HCT116 (cell line): ENCODE data around the gene TEDC2. TPM values are rescaled to one million over a fixed set of nuclear protein-coding genes. Genes with fewer than 3 reads are reported as not detected.

Experiments
- ATAC-seq: fragments of 200-7000 bp; cut with Tn5 transposase; 2 replicates; pipeline ENCODE4 v1.9.1; 2020; ENCODE audit warnings: mild to moderate bottlenecking, moderate library complexity
- BruUV-seq: library from RNA; stranded (reverse); fragments of 400-500 nt; replicated peaks from 2 replicates; lab custom pipeline; 2021; lab: Mats Ljungman, UMichigan
- CTCF ChIA-PET: fragments of 300-600 bp; sonication (Branson Sonifier 250); formaldehyde crosslinking; loops from one replicate; lab custom pipeline; 2021; ENCODE audit warnings: antibody characterized with exemption; lab: Charles Lee
- POLR2A ChIA-PET: fragments of 300-600, 350-600 bp; sonication (Branson Sonifier 250); formaldehyde crosslinking; loops from one replicate; lab custom pipeline; 2021; ENCODE audit warnings: antibody characterized with exemption; lab: Charles Lee
- RAD21 ChIA-PET, 2 experiments: fragments of 300-600 bp; sonication (Branson Sonifier 250); formaldehyde crosslinking; loops; one replicate each; lab custom pipeline; 2023; ENCODE audit warnings: low total read pairs in 2 of 2; ENCODE audit not compliant: uncharacterized antibody in 2 of 2, unreplicated experiment in 2 of 2, low non-redundant PET in 1 of 2; lab: Charles Lee
- DNase-seq: peaks from one replicate; pipeline ENCODE4 v3.0.0-alpha.2; 2010; ENCODE audit warnings: low read depth, low spot score
- H2AFZ ChIP-seq: fragments of 200-600 bp; shearing (Covaris generic), sonication (generic); 2 replicates; pipeline ENCODE4 v1.6.1; 2017; ENCODE audit warnings: low read depth, mixed run types, mixed read lengths, antibody characterized with exemption, low read length; ENCODE audit not compliant: poor library complexity, severe bottlenecking
- H3K27ac ChIP-seq: 2 replicates; pipeline ENCODE4 v1.5.1; 2012; ENCODE audit warnings: low read depth, low read length
- H3K27me3 ChIP-seq: fragments of 200-600 bp; sonication (generic); 2 replicates; pipeline ENCODE4 v1.6.1; 2016; ENCODE audit warnings: mixed run types, low read length, mixed read lengths; ENCODE audit not compliant: insufficient read depth
- H3K36me3 ChIP-seq, 2 experiments: fragments of 200-500 bp in 1 of 2; fragments of 200-600 bp in 1 of 2; sonication (Bioruptor generic) in 1 of 2; sonication (generic) in 1 of 2; 2 replicates each; pipeline versions ENCODE4 v1.5.1 to v1.6.1; 2014 to 2016; ENCODE audit warnings: low read length in 2 of 2, inconsistent platforms in 1 of 2, mixed read lengths in 1 of 2, mixed run types in 1 of 2; ENCODE audit not compliant: insufficient read depth in 2 of 2, control insufficient read depth in 1 of 2
- H3K4me1 ChIP-seq, 2 experiments: fragments of 200-600 bp in 1 of 2; sonication (generic) in 1 of 2; 2 replicates each; pipeline versions ENCODE4 v1.5.1 to v1.6.1; 2012 to 2017; ENCODE audit warnings: low read length in 2 of 2, inconsistent platforms in 1 of 2, mild to moderate bottlenecking in 1 of 2, mixed read lengths in 1 of 2, mixed run types in 1 of 2, moderate library complexity in 1 of 2; ENCODE audit not compliant: insufficient read depth in 2 of 2, control insufficient read depth in 1 of 2
- H3K4me2 ChIP-seq: fragments of 200-600 bp; sonication (generic); 2 replicates; pipeline ENCODE4 v1.6.1; 2017; ENCODE audit warnings: mixed run types, low read length, mixed read lengths
- H3K4me3 ChIP-seq, 2 experiments: fragments of 200-600 bp in 1 of 2; sonication (generic) in 1 of 2; replicated peaks in 1 of 2; 2 replicates each; pipeline ENCODE4 v1.5.1; 2011 to 2016; ENCODE audit warnings: low read length in 2 of 2, control low read depth in 1 of 2, low read depth in 1 of 2, mild to moderate bottlenecking in 1 of 2, mixed read lengths in 1 of 2, mixed run types in 1 of 2
- H3K79me2 ChIP-seq: fragments of 200-600 bp; sonication (generic); 2 replicates; pipeline ENCODE4 v1.6.1; 2017; ENCODE audit warnings: mild to moderate bottlenecking, mixed run types, low read length, moderate library complexity, mixed read lengths; ENCODE audit not compliant: insufficient read depth
- H3K9ac ChIP-seq: fragments of 200-600 bp; sonication (generic); 2 replicates; pipeline ENCODE4 v1.6.1; 2016; ENCODE audit warnings: low read length, mixed read lengths
- H3K9me2 ChIP-seq: fragments of 200-600 bp; sonication (generic), shearing (Covaris generic); 2 replicates; pipeline ENCODE4 v1.6.1; 2017; ENCODE audit warnings: mixed run types, mild to moderate bottlenecking, moderate library complexity; ENCODE audit not compliant: insufficient read depth
- H3K9me3 ChIP-seq, 2 experiments: fragments of 200-500 bp in 1 of 2; fragments of 200-600 bp in 1 of 2; sonication (Bioruptor generic) in 1 of 2; sonication (generic) in 1 of 2; 2 replicates each; pipeline ENCODE4 v1.6.1; 2014 to 2017; ENCODE audit warnings: low read length in 2 of 2, mixed read lengths in 2 of 2, inconsistent platforms in 1 of 2, low read depth in 1 of 2, mild to moderate bottlenecking in 1 of 2, mixed run types in 1 of 2, moderate library complexity in 1 of 2; ENCODE audit not compliant: control insufficient read depth in 1 of 2, insufficient read depth in 1 of 2
- H4K20me1 ChIP-seq: fragments of 200-600 bp; sonication (generic), shearing (Covaris generic); 2 replicates; pipeline ENCODE4 v1.6.1; 2017; ENCODE audit warnings: mixed run types, mild to moderate bottlenecking, moderate library complexity; ENCODE audit not compliant: insufficient read depth
- EGR1 ChIP-seq: IDR thresholded peaks from 2 replicates; pipeline ENCODE4 v1.6.1; 2012; ENCODE audit warnings: low read depth
- ELF1 ChIP-seq: IDR thresholded peaks from 2 replicates; pipeline ENCODE4 v1.6.1; 2012; ENCODE audit warnings: low read depth, borderline replicate concordance
- EZH2 ChIP-seq: fragments of 200-600 bp; sonication (generic); IDR thresholded peaks from 2 replicates; pipeline ENCODE4 v1.6.1; 2017; ENCODE audit warnings: antibody characterized with exemption, mixed run types
- EZH2phosphoT487 ChIP-seq: fragments of 200-600 bp; IDR thresholded peaks from 2 replicates; pipeline ENCODE4 v1.6.1; 2018; ENCODE audit warnings: antibody characterized with exemption, borderline replicate concordance
- FOSL1 ChIP-seq: IDR thresholded peaks from 2 replicates; pipeline ENCODE4 v1.6.1; 2012; ENCODE audit warnings: low read depth
- JUND ChIP-seq: IDR thresholded peaks from 2 replicates; pipeline ENCODE4 v1.6.1; 2012
- POLR2A ChIP-seq: IDR thresholded peaks from 2 replicates; pipeline ENCODE4 v1.7.0; 2011; ENCODE audit warnings: borderline replicate concordance; ENCODE audit not compliant: insufficient read depth, insufficient read length; ENCODE audit errors: extremely low read depth
- POLR2AphosphoS5 ChIP-seq: IDR thresholded peaks from 2 replicates; pipeline ENCODE4 v1.6.1; 2011; ENCODE audit warnings: mild to moderate bottlenecking, low read depth, low read length, moderate library complexity
- RAD21 ChIP-seq: IDR thresholded peaks from 2 replicates; pipeline ENCODE4 v1.6.1; 2012; ENCODE audit warnings: low read depth, mild to moderate bottlenecking
- SIN3A ChIP-seq: IDR thresholded peaks from 2 replicates; pipeline ENCODE4 v1.6.1; 2012; ENCODE audit warnings: low read depth
- SRF ChIP-seq: IDR thresholded peaks from 2 replicates; pipeline ENCODE4 v1.6.1; 2012; ENCODE audit warnings: low read depth
- TCF7L2 ChIP-seq: IDR thresholded peaks from 2 replicates; pipeline ENCODE4 v1.7.0; 2011; ENCODE audit warnings: borderline replicate concordance, inconsistent platforms; ENCODE audit not compliant: insufficient read depth, insufficient read length; ENCODE audit errors: extremely low read depth
- YY1 ChIP-seq: IDR thresholded peaks from 2 replicates; pipeline ENCODE4 v1.6.1; 2011; ENCODE audit warnings: low read length, low read depth, moderate library complexity, mild to moderate bottlenecking; ENCODE audit not compliant: insufficient replicate concordance; ENCODE audit errors: extremely low read depth
- ZFX ChIP-seq: fragments of 450-650 bp; IDR thresholded peaks from 2 replicates; pipeline ENCODE4 v1.6.1; 2017
- intact Hi-C: fragments of 100-400 bp; cut with micrococcal nuclease; formaldehyde crosslinking; loops from 2 replicates; pipeline ENCODE4 v1.10.0; 2022
- total RNA-seq: library from RNA; stranded (reverse); gene quantifications from one replicate; pipeline ENCODE4 v1.2.1, GENCODE V29; 2021; ENCODE audit not compliant: unreplicated experiment
- TF ChIP-seq, protein P1 (sequence below): IDR thresholded peaks from 2 replicates; pipeline ENCODE4 v1.6.1; 2011; ENCODE audit warnings: mild to moderate bottlenecking, low read length, moderate library complexity; ENCODE audit not compliant: insufficient replicate concordance; ENCODE audit errors: extremely low read depth
- TF ChIP-seq, protein P2 (sequence below): IDR thresholded peaks from 2 replicates; pipeline ENCODE4 v1.6.1; 2012
- TF ChIP-seq, protein P3 (sequence below): IDR thresholded peaks from 2 replicates; pipeline ENCODE4 v1.6.1; 2012; ENCODE audit warnings: low read depth
- TF ChIP-seq, protein P4 (sequence below), 3 experiments: fragments of 200-600 bp in 1 of 3; sonication (generic) in 1 of 3; IDR thresholded peaks in 2 of 3; conservative IDR thresholded peaks in 1 of 3; 2 replicates each; pipeline ENCODE4 v1.5.1; 2012 to 2017; ENCODE audit warnings: low read depth in 2 of 3, low read length in 2 of 3, antibody characterized with exemption in 1 of 3, borderline replicate concordance in 1 of 3, control low read depth in 1 of 3, mild to moderate bottlenecking in 1 of 3, mixed read lengths in 1 of 3, mixed run types in 1 of 3, moderate library complexity in 1 of 3; ENCODE audit not compliant: insufficient read depth in 1 of 3
- TF ChIP-seq, protein P5 (sequence below): IDR thresholded peaks from 2 replicates; pipeline ENCODE4 v1.6.1; 2012

Gene TEDC2
- total RNA-seq, 1 experiment from 2014 or later: 26.5 TPM

DNA sequence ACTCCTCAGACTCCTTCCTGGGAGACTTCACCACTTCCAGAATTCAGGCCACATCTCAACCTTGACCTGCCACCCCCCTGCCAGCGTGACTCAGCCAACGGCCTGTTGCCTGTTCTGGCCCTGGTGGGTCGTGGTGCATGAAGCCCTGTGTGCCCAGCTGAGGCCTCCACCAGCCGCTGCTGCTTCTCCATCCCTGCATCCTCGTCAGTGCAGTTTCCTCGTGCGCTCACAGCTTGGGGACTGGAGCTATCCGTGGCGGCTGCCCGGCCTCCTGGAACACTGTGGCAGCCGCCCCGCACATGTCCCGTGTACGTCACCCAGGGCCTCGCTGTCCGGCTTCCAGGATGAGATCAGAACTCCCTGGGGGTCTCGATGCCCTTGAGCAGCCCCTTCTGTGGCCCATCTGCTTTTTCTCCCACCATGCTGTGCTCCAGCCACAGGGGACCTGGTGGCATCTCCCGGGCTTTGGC, 8.0 kb upstream of the TEDC2 start:
- ATAC-seq (no peak), DNase-seq (no peak)
- H3K27ac ChIP-seq: no peak overlapping the region
- no peak overlapping the region for H3K4me2 ChIP-seq
- no peak overlapping the region for H3K4me3 ChIP-seq
- TF ChIP-seq, protein P1, sequence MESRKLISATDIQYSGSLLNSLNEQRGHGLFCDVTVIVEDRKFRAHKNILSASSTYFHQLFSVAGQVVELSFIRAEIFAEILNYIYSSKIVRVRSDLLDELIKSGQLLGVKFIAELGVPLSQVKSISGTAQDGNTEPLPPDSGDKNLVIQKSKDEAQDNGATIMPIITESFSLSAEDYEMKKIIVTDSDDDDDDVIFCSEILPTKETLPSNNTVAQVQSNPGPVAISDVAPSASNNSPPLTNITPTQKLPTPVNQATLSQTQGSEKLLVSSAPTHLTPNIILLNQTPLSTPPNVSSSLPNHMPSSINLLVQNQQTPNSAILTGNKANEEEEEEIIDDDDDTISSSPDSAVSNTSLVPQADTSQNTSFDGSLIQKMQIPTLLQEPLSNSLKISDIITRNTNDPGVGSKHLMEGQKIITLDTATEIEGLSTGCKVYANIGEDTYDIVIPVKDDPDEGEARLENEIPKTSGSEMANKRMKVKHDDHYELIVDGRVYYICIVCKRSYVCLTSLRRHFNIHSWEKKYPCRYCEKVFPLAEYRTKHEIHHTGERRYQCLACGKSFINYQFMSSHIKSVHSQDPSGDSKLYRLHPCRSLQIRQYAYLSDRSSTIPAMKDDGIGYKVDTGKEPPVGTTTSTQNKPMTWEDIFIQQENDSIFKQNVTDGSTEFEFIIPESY: no peak
- no peak for TF ChIP-seq TCF7L2
- TF ChIP-seq, protein P2, sequence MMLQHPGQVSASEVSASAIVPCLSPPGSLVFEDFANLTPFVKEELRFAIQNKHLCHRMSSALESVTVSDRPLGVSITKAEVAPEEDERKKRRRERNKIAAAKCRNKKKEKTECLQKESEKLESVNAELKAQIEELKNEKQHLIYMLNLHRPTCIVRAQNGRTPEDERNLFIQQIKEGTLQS: no peak
- TF ChIP-seq, protein P3, sequence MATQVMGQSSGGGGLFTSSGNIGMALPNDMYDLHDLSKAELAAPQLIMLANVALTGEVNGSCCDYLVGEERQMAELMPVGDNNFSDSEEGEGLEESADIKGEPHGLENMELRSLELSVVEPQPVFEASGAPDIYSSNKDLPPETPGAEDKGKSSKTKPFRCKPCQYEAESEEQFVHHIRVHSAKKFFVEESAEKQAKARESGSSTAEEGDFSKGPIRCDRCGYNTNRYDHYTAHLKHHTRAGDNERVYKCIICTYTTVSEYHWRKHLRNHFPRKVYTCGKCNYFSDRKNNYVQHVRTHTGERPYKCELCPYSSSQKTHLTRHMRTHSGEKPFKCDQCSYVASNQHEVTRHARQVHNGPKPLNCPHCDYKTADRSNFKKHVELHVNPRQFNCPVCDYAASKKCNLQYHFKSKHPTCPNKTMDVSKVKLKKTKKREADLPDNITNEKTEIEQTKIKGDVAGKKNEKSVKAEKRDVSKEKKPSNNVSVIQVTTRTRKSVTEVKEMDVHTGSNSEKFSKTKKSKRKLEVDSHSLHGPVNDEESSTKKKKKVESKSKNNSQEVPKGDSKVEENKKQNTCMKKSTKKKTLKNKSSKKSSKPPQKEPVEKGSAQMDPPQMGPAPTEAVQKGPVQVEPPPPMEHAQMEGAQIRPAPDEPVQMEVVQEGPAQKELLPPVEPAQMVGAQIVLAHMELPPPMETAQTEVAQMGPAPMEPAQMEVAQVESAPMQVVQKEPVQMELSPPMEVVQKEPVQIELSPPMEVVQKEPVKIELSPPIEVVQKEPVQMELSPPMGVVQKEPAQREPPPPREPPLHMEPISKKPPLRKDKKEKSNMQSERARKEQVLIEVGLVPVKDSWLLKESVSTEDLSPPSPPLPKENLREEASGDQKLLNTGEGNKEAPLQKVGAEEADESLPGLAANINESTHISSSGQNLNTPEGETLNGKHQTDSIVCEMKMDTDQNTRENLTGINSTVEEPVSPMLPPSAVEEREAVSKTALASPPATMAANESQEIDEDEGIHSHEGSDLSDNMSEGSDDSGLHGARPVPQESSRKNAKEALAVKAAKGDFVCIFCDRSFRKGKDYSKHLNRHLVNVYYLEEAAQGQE: no peak
- TF ChIP-seq, protein P4, sequence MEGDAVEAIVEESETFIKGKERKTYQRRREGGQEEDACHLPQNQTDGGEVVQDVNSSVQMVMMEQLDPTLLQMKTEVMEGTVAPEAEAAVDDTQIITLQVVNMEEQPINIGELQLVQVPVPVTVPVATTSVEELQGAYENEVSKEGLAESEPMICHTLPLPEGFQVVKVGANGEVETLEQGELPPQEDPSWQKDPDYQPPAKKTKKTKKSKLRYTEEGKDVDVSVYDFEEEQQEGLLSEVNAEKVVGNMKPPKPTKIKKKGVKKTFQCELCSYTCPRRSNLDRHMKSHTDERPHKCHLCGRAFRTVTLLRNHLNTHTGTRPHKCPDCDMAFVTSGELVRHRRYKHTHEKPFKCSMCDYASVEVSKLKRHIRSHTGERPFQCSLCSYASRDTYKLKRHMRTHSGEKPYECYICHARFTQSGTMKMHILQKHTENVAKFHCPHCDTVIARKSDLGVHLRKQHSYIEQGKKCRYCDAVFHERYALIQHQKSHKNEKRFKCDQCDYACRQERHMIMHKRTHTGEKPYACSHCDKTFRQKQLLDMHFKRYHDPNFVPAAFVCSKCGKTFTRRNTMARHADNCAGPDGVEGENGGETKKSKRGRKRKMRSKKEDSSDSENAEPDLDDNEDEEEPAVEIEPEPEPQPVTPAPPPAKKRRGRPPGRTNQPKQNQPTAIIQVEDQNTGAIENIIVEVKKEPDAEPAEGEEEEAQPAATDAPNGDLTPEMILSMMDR (IDR thresholded peaks at IDR 0.05 in 2 of 3, conservative IDR thresholded peaks at IDR 0.05 in 1 of 3; ENCODE audit: borderline replicate concordance in 1 of 3, insufficient read depth in 1 of 3, low read depth in 2 of 3, low read length in 2 of 3): no peak
- TF ChIP-seq EZH2phosphoT487: no peak
- TF ChIP-seq RAD21: no peak
- TF ChIP-seq, protein P5, sequence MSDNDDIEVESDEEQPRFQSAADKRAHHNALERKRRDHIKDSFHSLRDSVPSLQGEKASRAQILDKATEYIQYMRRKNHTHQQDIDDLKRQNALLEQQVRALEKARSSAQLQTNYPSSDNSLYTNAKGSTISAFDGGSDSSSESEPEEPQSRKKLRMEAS: no peak
- TF ChIP-seq ZFX: no peak
- no peak for TF ChIP-seq POLR2AphosphoS5
- TF ChIP-seq SIN3A: no peak
- TF ChIP-seq JUND: no peak
- TF ChIP-seq EGR1: no peak
- TF ChIP-seq YY1: no peak
- no peak for TF ChIP-seq FOSL1
- TF ChIP-seq ELF1: no peak
- no peak for TF ChIP-seq POLR2A
- no peak for TF ChIP-seq EZH2
- no peak for TF ChIP-seq SRF
- ChIA-PET RAD21 (no interaction called here), CTCF (no interaction called here), POLR2A (no interaction called here)
- H3K9me3 ChIP-seq: no peaks in the 10 kb centered on the region
- H3K9me2 ChIP-seq: no peaks in the 10 kb centered on the region
- peaks cover 62 to 75% of the 10 kb centered on the region in 2 experiments for H3K36me3 ChIP-seq
- no TSS peak for BruUV-seq
- H3K4me1 ChIP-seq: no peaks in the 10 kb centered on the region
- no peaks in the 10 kb centered on the region for H4K20me1 ChIP-seq
- no peak overlapping the region for H3K9ac ChIP-seq
- no peak overlapping the region for H2AFZ ChIP-seq
- H3K79me2 ChIP-seq: peaks cover 8% of the 10 kb centered on the region
- no peaks in the 10 kb centered on the region for H3K27me3 ChIP-seq
- intact Hi-C loops: no loop called here
